PC-3 (cell line): Measurements from ENCODE around the gene PCSK2.

Source experiments
- EZH2 ChIP-seq: fragments of 300-600 bp; sonication (generic); IDR thresholded peaks from one replicate; pipeline ENCODE4 v1.6.1; 2017; ENCODE audit warnings: antibody characterized with exemption, mild to moderate bottlenecking, low read length; ENCODE audit not compliant: unreplicated experiment
- EZH2phosphoT487 ChIP-seq: fragments of 300-600 bp; sonication (generic); IDR thresholded peaks from 2 replicates; pipeline ENCODE4 v1.6.1; 2018; ENCODE audit warnings: mild to moderate bottlenecking, antibody characterized with exemption, low read length, borderline replicate concordance
- TF ChIP-seq, protein P1 (sequence below): fragments of 300-600 bp; sonication (generic); conservative IDR thresholded peaks from 2 replicates; pipeline ENCODE4 v1.5.1; 2017; ENCODE audit warnings: antibody characterized with exemption, low read depth, mild to moderate bottlenecking, low read length

DNA sequence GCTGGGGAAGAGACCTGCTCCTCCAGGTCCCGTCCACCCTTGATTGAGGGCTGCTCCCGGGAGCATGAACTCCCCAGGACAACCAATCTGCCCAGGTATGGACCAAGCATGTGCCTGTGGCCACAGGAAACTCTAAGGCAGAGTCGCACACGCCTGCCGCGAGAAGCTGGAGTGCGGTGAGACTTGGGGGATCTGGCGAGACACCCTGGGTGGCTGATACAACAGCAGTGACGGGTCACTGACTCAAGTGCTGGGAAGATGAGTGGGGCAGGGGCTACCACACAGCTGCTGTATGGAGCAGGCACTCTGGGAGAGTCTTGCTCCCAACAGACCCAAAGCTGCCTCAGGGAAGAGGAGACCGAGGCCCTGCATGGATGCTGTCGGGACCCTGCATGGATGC, 264.2 kb downstream of the PCSK2 start:
- TF ChIP-seq, protein P1, sequence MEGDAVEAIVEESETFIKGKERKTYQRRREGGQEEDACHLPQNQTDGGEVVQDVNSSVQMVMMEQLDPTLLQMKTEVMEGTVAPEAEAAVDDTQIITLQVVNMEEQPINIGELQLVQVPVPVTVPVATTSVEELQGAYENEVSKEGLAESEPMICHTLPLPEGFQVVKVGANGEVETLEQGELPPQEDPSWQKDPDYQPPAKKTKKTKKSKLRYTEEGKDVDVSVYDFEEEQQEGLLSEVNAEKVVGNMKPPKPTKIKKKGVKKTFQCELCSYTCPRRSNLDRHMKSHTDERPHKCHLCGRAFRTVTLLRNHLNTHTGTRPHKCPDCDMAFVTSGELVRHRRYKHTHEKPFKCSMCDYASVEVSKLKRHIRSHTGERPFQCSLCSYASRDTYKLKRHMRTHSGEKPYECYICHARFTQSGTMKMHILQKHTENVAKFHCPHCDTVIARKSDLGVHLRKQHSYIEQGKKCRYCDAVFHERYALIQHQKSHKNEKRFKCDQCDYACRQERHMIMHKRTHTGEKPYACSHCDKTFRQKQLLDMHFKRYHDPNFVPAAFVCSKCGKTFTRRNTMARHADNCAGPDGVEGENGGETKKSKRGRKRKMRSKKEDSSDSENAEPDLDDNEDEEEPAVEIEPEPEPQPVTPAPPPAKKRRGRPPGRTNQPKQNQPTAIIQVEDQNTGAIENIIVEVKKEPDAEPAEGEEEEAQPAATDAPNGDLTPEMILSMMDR = no peak
- TF ChIP-seq EZH2phosphoT487 = no peak
- TF ChIP-seq EZH2 = no peak
